ENCODE measurements around the gene ESF1. TPM values are rescaled to one million over a fixed set of nuclear protein-coding genes. Genes with fewer than 3 reads are reported as not detected.

Gene ESF1
- total RNA-seq, 2 donors from 2014 or later: 9.9 to 11.0 TPM

GRCh38 chr20:13665709-13666395 lies 118.9 kb downstream of the ESF1 start:
- Histone ChIP-seq H3K4me1 (no peaks in the 10 kb centered on the region), H3K9me3 (no peaks in the 10 kb centered on the region), H3K27me3 (no peaks in the 10 kb centered on the region), H3K27ac (no peak overlapping the region), H3K4me3 (no peak overlapping the region), H3K9ac (ENCODE audit: low read depth in 2 of 2, low read length in 2 of 2) (no peak overlapping the region), H3K36me3 (no peaks in the 10 kb centered on the region)
- TF ChIP-seq CTCF (IDR thresholded peaks at IDR 0.05): no peak
- intact Hi-C loops (cut with DNase I): no loop called here
- no peak for DNase-seq

Other genes with a start within 250 kb of the ESF1 start
- 10 to 100 TPM in 1 of 2 donors, 1 to 10 TPM in 1; 9.4 to 12.6 TPM for gene TASP1, start 146.0 kb downstream of the ESF1 start, total RNA-seq
- 10 to 100 TPM; 31.8 to 33.0 TPM for gene NDUFAF5, start 109 bp upstream of the ESF1 start, total RNA-seq
- gene SEL1L2, start 205.7 kb upstream of the ESF1 start, total RNA-seq: not detected
- 1 to 10 TPM; 3.2 to 3.3 TPM for gene MACROD2, start 210.6 kb upstream of the ESF1 start, total RNA-seq